Natural killer cell treated with Interleukin-12 subunit alpha and Interleukin-12 subunit beta and Interleukin-15 and Interleukin-18, amount 100 ng/mL, for 72 hours (primary cell): ENCODE data around the gene POLA2. TPM values are rescaled to one million over a fixed set of nuclear protein-coding genes. Genes with fewer than 3 reads are reported as not detected.
A peak's percentile ranks its signal among the peaks of the same experiment; 100 is the strongest.

Experiments used
- ATAC-seq, 2 donors: fragments of 150-1000 bp; cut with Tn5 transposase in 1 of 2; sonication (Bioruptor Pico), chemical (Tn5 transposase) in 1 of 2; 2 replicates each; pipeline ENCODE4 v1.10.0; 2021
- DNase-seq: peaks from one replicate; pipeline ENCODE4 v3.0.0; 2022; ENCODE audit warnings: low spot score
- H3K27ac Mint-ChIP-seq, 2 donors: 1 replicate in 1 of 2; 2 replicates in 1 of 2; pipeline ENCODE4 v1.8.0; 2022; ENCODE audit warnings: mixed read lengths in 2 of 2, mild to moderate bottlenecking in 1 of 2, moderate library complexity in 1 of 2
- H3K27me3 Mint-ChIP-seq, 2 donors: 1 replicate in 1 of 2; 2 replicates in 1 of 2; pipeline ENCODE4 v1.8.0; 2022; ENCODE audit warnings: mixed read lengths in 2 of 2
- H3K36me3 Mint-ChIP-seq: one replicate; pipeline ENCODE4 v1.8.0; 2022; ENCODE audit warnings: mixed read lengths
- H3K4me1 Mint-ChIP-seq, 2 donors: 1 replicate in 1 of 2; 2 replicates in 1 of 2; pipeline ENCODE4 v1.8.0; 2022; ENCODE audit warnings: low read depth in 2 of 2, mixed read lengths in 2 of 2, mild to moderate bottlenecking in 1 of 2
- H3K4me3 Mint-ChIP-seq: one replicate; pipeline ENCODE4 v1.8.0; 2022; ENCODE audit warnings: mixed read lengths
- H3K9me3 Mint-ChIP-seq: 2 replicates; pipeline ENCODE4 v1.8.0; 2022; ENCODE audit warnings: mixed read lengths
- total RNA-seq, 2 donors: library from RNA; stranded (reverse); gene quantifications; one replicate each; pipeline ENCODE4 v1.2.3, GENCODE V29; 2022

POLA2 gene, protein sequence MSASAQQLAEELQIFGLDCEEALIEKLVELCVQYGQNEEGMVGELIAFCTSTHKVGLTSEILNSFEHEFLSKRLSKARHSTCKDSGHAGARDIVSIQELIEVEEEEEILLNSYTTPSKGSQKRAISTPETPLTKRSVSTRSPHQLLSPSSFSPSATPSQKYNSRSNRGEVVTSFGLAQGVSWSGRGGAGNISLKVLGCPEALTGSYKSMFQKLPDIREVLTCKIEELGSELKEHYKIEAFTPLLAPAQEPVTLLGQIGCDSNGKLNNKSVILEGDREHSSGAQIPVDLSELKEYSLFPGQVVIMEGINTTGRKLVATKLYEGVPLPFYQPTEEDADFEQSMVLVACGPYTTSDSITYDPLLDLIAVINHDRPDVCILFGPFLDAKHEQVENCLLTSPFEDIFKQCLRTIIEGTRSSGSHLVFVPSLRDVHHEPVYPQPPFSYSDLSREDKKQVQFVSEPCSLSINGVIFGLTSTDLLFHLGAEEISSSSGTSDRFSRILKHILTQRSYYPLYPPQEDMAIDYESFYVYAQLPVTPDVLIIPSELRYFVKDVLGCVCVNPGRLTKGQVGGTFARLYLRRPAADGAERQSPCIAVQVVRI
- total RNA-seq = 10 to 100 TPM; 56.8 to 80.9 TPM

DNA sequence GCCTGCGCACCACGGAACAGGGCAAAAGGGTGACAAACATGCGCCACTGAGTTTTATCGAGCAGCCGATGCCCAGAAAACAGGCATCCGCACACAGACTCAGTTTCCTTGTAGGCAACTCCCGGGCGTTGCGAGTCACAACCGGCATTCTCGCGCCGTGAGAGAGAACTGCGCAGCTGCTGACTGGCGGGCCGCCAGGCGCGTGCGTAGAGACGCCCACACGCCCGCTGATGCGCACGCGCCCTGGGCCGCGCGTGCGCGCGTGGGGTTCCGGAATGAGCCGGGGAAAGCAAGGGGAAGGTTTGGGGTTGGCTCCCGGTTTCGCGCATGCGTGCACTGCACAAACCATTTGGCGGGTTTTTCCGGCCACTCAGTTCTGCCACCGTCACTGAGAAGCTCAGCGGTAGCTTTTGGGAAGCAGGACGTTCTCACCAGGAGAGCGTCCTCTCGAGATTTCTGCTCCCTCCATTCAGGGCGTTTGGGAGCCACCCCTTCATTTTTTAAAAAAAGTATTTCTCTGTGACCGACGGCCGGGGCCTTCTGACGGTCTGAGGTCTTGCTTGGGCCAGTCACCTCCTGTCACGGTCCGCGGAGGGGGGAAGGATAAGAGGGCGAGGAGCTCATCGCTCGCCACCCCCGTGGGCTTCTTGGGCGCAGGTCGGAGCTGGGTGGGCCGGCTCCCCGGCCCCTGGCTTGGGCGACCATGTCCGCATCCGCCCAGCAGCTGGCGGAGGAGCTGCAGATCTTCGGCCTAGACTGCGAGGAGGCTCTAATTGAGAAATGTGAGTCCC is at the start of gene POLA2:
Gene POLA2 (plus strand): TSS at position 372 of the 790 bp plus-strand sequence. CDS start 331 bp downstream, at position 703.
- Mint-ChIP-seq H3K27ac (peak within 1 kb of the TSS; percentile 90 to 96), H3K27me3 (no peaks in the 10 kb centered on the region), H3K36me3 (peaks cover 17% of the 10 kb centered on the region), H3K9me3 (no peaks in the 10 kb centered on the region), H3K4me3 (peak within 1 kb of the TSS; percentile 97), H3K4me1 (peaks cover 36 to 43% of the 10 kb centered on the region in 2 donors)
- peak; percentile 96 for DNase-seq
- ATAC-seq = peak; percentile 95 to 97

DNA sequence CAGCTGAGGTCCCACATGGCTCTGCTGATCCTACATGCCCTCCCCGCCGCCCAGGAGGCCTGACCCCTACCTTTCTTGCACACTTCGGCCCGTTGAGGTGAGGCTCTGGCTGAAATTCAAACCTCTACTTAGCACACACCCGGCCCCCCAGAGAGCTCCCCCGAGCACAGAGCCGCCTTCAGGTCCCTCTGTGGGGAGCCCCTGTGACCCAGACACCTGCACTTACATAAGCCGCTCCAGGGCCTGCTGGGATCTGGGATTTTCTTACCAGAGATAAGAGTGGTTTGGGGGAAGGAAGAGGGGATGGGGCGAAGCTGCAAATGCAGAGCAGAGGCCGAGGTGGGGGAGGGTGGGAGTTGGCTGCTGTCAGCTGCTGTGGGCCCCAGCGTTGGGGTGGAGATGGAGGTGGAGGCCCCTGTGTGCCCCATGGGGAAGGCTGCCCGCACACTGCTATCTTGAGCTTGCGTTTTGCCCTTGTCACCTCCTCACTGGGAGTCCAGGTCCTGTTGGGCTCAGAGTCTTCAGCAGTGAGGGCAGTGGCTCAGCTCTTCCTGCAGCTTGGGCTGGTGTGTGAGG is 49.4 kb upstream of the POLA2 start:
- ATAC-seq (no peak), DNase-seq (no peak)
- no peak overlapping the region for H3K27ac Mint-ChIP-seq
- peaks cover 4% of the 10 kb centered on the region for H3K9me3 Mint-ChIP-seq
- H3K4me3 Mint-ChIP-seq = no peak overlapping the region
- peaks cover 5 to 8% of the 10 kb centered on the region in 2 donors for H3K27me3 Mint-ChIP-seq
- peaks cover 33% of the 10 kb centered on the region in 2 donors for H3K4me1 Mint-ChIP-seq
- H3K36me3 Mint-ChIP-seq = peaks cover 6% of the 10 kb centered on the region

DNA sequence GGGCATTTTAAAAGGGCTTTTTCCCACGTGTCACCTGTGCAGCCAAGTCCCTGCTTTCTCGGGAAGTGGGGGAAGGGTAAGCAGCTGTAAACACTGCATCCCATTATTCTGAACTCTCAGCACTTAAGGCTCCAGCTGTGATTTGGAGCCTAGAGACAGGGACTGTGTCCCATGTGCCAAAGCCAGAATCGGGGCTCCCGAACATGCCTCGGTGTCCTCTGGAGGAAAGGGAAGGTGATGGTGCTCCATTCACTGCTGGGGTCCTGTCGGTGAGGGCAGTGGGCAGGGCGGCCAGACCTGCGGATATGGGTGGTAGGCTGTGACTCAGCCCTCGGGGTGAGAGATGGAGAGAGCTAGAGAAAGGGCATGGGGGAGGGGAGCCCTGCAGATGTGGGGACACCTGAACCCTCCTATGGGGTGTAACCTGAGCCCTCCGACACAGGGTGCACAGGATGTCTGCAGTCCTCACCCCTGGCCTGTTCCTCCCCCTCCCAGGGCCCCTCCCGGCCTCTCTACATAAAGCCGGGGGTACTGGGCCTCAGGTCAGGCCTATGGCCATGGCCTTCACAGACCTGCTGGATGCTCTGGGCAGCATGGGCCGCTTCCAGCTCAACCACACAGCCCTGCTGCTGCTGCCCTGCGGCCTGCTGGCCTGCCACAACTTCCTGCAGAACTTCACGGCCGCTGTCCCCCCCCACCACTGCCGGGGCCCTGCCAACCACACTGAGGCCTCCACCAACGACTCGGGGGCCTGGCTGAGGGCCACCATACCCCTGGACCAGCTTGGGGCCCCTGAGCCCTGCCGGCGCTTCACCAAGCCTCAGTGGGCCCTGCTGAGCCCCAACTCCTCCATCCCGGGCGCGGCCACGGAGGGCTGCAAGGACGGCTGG is 48.2 kb upstream of the POLA2 start:
- Mint-ChIP-seq H3K27ac (peak overlapping the region; percentile 5 to 43), H3K9me3 (peaks cover 4% of the 10 kb centered on the region), H3K4me3 (peak overlapping the region; percentile 74), H3K36me3 (peaks cover 6% of the 10 kb centered on the region), H3K4me1 (peaks cover 33% of the 10 kb centered on the region in 2 donors), H3K27me3 (peaks cover 5 to 8% of the 10 kb centered on the region in 2 donors)
- peak; percentile 79 to 80 for ATAC-seq
- DNase-seq = peak; percentile 72

DNA sequence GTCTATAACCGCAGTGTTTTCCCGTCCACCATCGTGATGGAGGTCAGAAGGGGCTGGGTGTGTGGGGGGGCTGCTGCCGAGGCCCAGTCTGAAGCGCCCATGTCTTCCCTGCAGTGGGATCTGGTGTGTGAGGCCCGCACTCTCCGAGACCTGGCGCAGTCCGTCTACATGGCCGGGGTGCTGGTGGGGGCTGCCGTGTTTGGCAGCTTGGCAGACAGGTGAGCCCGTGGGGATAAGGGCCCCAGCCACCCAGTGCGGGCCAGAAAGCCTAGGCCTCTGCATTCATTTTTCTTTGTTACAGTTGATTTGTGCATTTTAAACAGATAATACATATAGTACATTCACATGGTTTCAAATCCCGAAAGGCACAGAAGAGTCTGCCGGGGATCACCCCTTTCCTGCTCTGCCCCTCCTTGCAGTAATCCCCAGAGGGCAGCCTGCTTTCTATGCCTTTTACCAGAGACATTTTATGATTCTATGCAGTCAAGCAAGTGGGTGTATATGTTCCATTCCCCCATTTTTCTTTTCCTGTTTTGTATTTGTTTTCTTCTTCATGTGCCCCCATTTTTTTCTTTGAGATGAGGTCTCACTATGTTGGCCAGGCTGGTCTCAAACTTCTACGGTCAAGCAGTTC is 47.4 kb upstream of the POLA2 start:
- peaks cover 7 to 12% of the 10 kb centered on the region in 2 donors for H3K27me3 Mint-ChIP-seq
- ATAC-seq = no peak
- H3K9me3 Mint-ChIP-seq = peaks cover 4% of the 10 kb centered on the region
- DNase-seq = no peak
- H3K4me1 Mint-ChIP-seq = peaks cover 27% of the 10 kb centered on the region in 2 donors
- no peaks in the 10 kb centered on the region for H3K36me3 Mint-ChIP-seq
- H3K4me3 Mint-ChIP-seq = peak overlapping the region; percentile 43
- H3K27ac Mint-ChIP-seq = no peak overlapping the region

DNA sequence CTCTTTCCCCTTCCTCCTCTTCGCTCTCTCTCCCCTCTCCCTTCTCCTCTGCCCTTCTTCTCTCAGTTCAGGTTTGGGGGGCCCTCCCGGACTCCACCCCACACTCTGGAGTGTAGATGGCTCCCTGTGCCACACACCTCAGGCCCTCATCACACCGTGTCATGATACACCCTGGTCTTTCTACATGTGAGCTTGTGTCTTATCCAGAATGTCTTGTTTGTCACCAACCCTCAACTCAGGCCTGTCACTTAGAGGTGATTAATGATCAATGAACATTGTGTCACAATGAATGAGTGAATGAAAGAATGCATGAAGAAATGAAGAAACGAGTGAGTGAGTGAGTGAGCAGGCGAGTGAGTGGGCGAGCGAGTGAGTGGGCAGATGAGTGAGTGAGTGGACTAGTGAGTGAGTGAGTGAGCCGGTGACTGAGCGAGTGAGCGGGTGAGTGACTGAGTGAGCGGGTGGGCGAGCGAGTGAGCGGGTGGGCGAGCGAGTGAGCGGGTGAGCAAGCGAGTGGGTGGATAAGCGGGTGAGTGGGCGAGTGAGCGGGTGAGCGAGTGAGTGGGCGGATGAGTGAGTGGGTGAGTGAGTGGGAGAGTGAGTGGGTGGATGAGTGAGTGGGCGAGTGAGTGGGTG is 46.2 kb upstream of the POLA2 start:
- Mint-ChIP-seq H3K9me3 (peaks cover 4% of the 10 kb centered on the region), H3K36me3 (no peaks in the 10 kb centered on the region), H3K27me3 (peaks cover 10 to 15% of the 10 kb centered on the region in 2 donors), H3K4me1 (peaks cover 27% of the 10 kb centered on the region in 2 donors), H3K27ac (peak overlapping the region; percentile 7 to 57), H3K4me3 (peak overlapping the region; percentile 2)
- ATAC-seq (no peak), DNase-seq (no peak)

DNA sequence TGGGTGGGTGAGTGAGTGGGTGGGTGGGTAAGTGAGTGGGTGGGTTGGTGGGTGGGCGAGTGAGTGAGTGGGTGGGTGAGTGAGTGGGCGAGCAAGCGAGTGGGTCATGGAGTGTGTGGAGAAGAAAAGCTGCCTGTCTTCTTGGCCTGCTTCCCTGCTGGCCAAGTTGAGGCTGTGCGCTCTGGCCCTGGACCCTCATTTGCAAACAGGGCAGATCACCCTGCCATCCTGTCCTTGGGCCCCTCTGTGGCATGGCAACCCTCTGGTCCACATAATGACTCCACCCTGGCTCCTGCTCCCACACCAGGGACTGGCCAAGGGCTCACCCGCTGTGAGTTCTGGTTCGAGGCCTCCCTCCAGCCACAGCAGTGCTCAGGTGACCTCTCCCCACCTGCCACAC is 44.9 kb upstream of the POLA2 start:
- peaks cover 4% of the 10 kb centered on the region for H3K9me3 Mint-ChIP-seq
- H3K36me3 Mint-ChIP-seq = no peaks in the 10 kb centered on the region
- no peak for DNase-seq
- peaks cover 27% of the 10 kb centered on the region in 2 donors for H3K4me1 Mint-ChIP-seq
- no peak overlapping the region for H3K27ac Mint-ChIP-seq
- no peak for ATAC-seq
- H3K27me3 Mint-ChIP-seq = peaks cover 10 to 15% of the 10 kb centered on the region in 2 donors
- no peak overlapping the region for H3K4me3 Mint-ChIP-seq

DNA sequence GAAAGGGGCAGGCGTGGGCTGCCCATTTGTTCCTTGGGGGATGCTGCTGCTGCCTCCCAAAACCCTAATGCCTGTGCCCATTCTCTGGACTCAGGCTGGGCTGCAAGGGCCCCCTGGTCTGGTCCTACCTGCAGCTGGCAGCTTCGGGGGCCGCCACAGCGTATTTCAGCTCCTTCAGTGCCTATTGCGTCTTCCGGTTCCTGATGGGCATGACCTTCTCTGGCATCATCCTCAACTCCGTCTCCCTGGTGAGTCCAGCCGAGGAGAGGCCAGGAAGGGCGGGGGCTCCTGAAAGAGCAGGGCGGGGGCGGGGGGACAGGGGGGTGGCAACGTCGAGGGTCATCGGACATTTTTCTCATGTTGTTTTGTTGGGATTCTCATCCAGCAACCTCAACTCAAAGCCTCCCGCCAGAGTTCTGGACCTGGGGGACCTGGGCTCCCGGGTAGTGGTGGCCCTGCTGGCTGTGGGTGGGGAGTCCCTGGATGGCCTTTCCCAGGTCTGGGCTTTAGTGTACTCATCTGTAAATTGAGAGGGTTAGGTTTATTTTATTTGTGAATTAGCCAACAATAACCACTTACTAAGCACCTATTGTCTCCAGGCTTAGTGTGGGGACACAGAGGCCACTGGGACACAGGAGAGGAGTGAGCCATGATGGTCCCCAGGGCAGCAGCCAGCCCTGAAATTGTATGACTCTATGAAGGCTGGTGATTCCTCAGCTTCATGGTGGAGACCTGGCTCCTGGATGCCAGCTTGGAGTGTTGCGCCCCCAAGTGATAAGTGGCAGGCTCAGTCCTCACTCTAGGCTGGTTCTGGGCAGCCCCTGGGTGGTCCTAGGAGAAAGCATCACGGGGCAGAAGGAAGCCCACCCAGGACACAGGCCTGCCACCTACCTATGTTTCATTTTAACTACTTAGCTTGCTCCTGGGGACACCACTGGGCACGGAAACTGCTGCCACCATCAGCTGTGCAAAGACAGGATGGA is 44.0 kb upstream of the POLA2 start:
- no peak for DNase-seq
- ATAC-seq = no peak
- peaks cover 25 to 26% of the 10 kb centered on the region in 2 donors for H3K4me1 Mint-ChIP-seq
- no peak overlapping the region for H3K4me3 Mint-ChIP-seq
- no peak overlapping the region for H3K27ac Mint-ChIP-seq
- peaks cover 4% of the 10 kb centered on the region for H3K9me3 Mint-ChIP-seq
- H3K36me3 Mint-ChIP-seq = no peaks in the 10 kb centered on the region
- H3K27me3 Mint-ChIP-seq = peaks cover 10 to 15% of the 10 kb centered on the region in 2 donors

DNA sequence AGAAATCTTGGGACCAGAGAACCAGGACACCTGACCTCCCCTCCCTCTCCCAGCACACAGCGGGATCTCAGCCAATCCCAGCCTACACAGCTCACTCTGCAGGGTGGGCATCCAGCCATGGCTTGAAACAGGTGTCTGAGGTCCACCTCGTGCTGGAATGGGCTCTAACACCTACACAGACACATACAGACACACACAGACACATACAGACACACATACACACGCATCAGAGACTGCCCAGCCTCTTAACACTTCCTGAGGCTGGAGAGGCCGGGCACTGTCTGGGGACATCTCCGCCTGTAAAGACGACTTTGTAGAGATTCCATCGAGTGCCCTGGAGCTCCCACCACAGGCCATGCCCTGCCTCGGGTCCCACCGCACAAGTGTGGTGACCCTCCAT is 43.3 kb upstream of the POLA2 start:
- ATAC-seq (no peak), DNase-seq (no peak)
- no peaks in the 10 kb centered on the region for H3K36me3 Mint-ChIP-seq
- H3K9me3 Mint-ChIP-seq = peaks cover 4% of the 10 kb centered on the region
- peaks cover 10 to 15% of the 10 kb centered on the region in 2 donors for H3K27me3 Mint-ChIP-seq
- H3K4me1 Mint-ChIP-seq = peaks cover 19 to 21% of the 10 kb centered on the region in 2 donors
- no peak overlapping the region for H3K27ac Mint-ChIP-seq
- H3K4me3 Mint-ChIP-seq = no peak overlapping the region

DNA sequence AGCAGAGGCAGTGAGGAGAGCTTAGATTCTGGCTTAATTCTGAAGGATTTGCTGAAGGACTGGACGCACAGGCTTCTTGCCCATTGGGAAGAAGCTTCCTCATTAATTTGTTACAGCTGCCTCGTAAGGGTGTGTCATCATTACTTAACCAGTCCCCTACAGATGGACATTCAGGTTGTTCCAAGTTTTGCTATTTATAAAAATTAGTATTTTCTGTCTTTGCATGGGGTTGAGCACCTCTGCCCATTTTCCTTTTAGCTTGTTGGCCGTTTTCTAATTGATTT is 41.9 kb upstream of the POLA2 start:
- Mint-ChIP-seq H3K4me1 (peaks cover 11 to 12% of the 10 kb centered on the region in 2 donors), H3K9me3 (peaks cover 4% of the 10 kb centered on the region), H3K36me3 (no peaks in the 10 kb centered on the region), H3K4me3 (no peak overlapping the region), H3K27ac (no peak overlapping the region), H3K27me3 (peaks cover 13 to 15% of the 10 kb centered on the region in 2 donors)
- DNase-seq = no peak
- ATAC-seq = no peak

DNA sequence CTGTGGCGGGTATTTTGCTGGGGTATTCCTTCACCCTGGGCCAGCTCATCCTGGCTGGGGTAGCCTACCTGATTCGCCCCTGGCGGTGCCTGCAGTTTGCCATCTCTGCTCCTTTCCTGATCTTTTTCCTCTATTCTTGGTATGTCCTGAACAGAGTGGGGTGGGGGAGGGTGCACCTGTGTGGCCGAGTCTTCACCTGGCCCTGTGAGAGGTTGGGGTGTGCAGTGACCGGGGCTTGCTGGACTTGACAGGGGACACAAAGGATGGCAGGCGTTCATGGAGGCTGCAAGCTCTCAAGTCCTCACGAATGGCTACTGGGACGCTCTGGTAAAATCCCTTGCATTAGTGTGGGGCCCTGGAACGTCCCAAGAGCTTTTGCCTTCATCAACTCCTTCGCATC is 40.7 kb upstream of the POLA2 start:
- ATAC-seq (no peak), DNase-seq (no peak)
- H3K27me3 Mint-ChIP-seq = peaks cover 7 to 8% of the 10 kb centered on the region in 2 donors
- peaks cover 5 to 7% of the 10 kb centered on the region in 2 donors for H3K4me1 Mint-ChIP-seq
- no peaks in the 10 kb centered on the region for H3K9me3 Mint-ChIP-seq
- no peak overlapping the region for H3K27ac Mint-ChIP-seq
- no peaks in the 10 kb centered on the region for H3K36me3 Mint-ChIP-seq
- H3K4me3 Mint-ChIP-seq = no peak overlapping the region

DNA sequence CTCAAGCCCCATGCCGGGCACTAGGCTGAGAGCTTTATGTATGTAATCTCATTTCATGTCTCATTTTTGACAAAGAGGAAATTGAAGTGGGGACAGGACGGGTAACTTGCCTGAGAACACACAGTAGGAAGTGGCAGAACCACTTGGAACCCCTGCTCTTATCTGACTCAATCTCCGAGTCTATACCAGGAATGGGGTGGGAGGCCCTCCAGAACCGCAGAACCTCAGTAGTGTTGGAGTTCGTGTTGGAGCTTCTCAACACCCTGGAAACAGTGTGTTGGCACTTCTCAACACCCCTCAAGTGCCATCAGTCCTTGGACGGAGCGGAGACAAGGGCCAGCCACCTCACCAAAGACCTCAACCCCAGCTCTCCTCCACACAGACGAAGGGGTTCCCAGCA is 38.8 kb upstream of the POLA2 start:
- peaks cover 4 to 12% of the 10 kb centered on the region in 2 donors for H3K4me1 Mint-ChIP-seq
- no peak overlapping the region for H3K27ac Mint-ChIP-seq
- H3K27me3 Mint-ChIP-seq = peaks cover 12 to 20% of the 10 kb centered on the region in 2 donors
- ATAC-seq (no peak), DNase-seq (no peak)
- no peak overlapping the region for H3K4me3 Mint-ChIP-seq
- no peaks in the 10 kb centered on the region for H3K36me3 Mint-ChIP-seq
- H3K9me3 Mint-ChIP-seq = no peaks in the 10 kb centered on the region
